ENCODE measurements around the gene GBF1. TPM values are rescaled to one million over a fixed set of nuclear protein-coding genes. Genes with fewer than 3 reads are reported as not detected.

GBF1 gene
- total and polyA plus RNA-seq, 12 donors = 20.7 to 60.5 (median 49.3) TPM

- Histone ChIP-seq H3K36me3 (peaks cover 0 to 34% (median 0%) of the 10 kb centered on the region in 9 donors), H3K27me3 (no peaks in the 10 kb centered on the region), H3K4me1 (peaks cover 7 to 55% (median 31%) of the 10 kb centered on the region in 9 donors), H3K9me3 (no peaks in the 10 kb centered on the region), H3K27ac (peak overlapping the region; percentile 91 to 98 (median 96)), H3K4me3 (peak overlapping the region; percentile 48 to 90 (median 69))
- intact Hi-C loops (cut with DNase I) = loop anchor here (2.0 to 10.0 kb wide), 11 partner anchors 28 to 228 kb away; partner anchors contain the start of genes ELOVL3 (in 4 of the 10) and C10orf95 (in 1 of the 10)
- ATAC-seq (peak in 3 of 8 donors; percentile 0 to 2 (median 1)), DNase-seq (no peak)
- WGBS, 2 donors = 1% methylated on average over 29 to 35 of the region's 35 CpGs
- TF ChIP-seq, protein P1, sequence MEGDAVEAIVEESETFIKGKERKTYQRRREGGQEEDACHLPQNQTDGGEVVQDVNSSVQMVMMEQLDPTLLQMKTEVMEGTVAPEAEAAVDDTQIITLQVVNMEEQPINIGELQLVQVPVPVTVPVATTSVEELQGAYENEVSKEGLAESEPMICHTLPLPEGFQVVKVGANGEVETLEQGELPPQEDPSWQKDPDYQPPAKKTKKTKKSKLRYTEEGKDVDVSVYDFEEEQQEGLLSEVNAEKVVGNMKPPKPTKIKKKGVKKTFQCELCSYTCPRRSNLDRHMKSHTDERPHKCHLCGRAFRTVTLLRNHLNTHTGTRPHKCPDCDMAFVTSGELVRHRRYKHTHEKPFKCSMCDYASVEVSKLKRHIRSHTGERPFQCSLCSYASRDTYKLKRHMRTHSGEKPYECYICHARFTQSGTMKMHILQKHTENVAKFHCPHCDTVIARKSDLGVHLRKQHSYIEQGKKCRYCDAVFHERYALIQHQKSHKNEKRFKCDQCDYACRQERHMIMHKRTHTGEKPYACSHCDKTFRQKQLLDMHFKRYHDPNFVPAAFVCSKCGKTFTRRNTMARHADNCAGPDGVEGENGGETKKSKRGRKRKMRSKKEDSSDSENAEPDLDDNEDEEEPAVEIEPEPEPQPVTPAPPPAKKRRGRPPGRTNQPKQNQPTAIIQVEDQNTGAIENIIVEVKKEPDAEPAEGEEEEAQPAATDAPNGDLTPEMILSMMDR (IDR thresholded peaks at IDR 0.05) = no peak
These were observed 149.6 kb downstream of the GBF1 start for GRCh38 chr10:102394801-102395399.

- intact Hi-C loops (cut with DNase I) = loop anchor here in 8 of 10 donors (2.0 to 10.0 kb wide), 10 partner anchors 27 to 228 kb away; partner anchors contain the start of genes ELOVL3 (in 4 of the 8) and C10orf95 (in 1 of the 8)
- Histone ChIP-seq H3K27ac (peak within 1 kb of the TSS; percentile 91 to 98 (median 96)), H3K27me3 (no peaks in the 10 kb centered on the region), H3K9me3 (no peaks in the 10 kb centered on the region), H3K4me1 (peaks cover 7 to 57% (median 36%) of the 10 kb centered on the region in 9 donors), H3K4me3 (peak within 1 kb of the TSS; percentile 48 to 90 (median 69)), H3K36me3 (peaks cover 0 to 41% (median 0%) of the 10 kb centered on the region in 9 donors)
- WGBS, 2 donors = 1 to 2% methylated on average over 41 to 42 of the region's 42 CpGs
- peak; percentile 87 to 90 for DNase-seq
- peak; percentile 65 to 87 (median 78) for ATAC-seq
- TF ChIP-seq, protein P1 (IDR thresholded peaks at IDR 0.05) = no peak
These were observed 150.3 kb downstream of the GBF1 start, which contains the start of gene NFKB2 for GRCh38 chr10:102395400-102396316. NFKB2 (plus strand) TSS chr10:102395705; CDS start chr10:102395960, 255 bp downstream.

DNA sequence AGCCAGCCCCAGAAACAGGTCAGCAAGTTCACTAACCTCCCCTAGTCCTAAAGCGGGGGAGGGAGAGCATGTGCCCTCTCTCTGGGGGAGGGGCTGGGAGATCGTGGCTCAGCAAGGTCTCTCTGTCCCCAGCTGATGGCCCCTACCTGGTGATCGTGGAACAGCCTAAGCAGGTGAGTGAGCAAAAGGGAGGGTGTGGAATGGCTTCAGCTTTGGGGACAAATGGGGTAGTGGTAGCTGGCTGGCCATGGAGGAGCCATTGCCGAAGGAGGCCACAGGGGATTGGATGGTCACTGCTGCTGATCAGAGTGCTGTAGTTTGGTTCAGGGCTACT lies 151.0 kb downstream of the GBF1 start:
- DNase-seq = no peak
- Histone ChIP-seq H3K9me3 (no peaks in the 10 kb centered on the region), H3K4me1 (peaks cover 7 to 57% (median 36%) of the 10 kb centered on the region in 9 donors), H3K4me3 (peak overlapping the region; percentile 48 to 90 (median 69)), H3K27me3 (no peaks in the 10 kb centered on the region), H3K27ac (peak overlapping the region in 8 of 10 donors; percentile 94 to 98 (median 96)), H3K36me3 (peaks cover 0 to 47% (median 3%) of the 10 kb centered on the region in 9 donors)
- TF ChIP-seq, protein P1 (IDR thresholded peaks at IDR 0.05) = no peak
- 56 to 69% methylated on average over 4 of the region's 4 CpGs for WGBS, 2 donors
- no peak for ATAC-seq
- intact Hi-C loops (cut with DNase I) = loop anchor here in 7 of 10 donors (5.0 to 10.0 kb wide), 6 partner anchors 59 to 229 kb away; partner anchors contain the start of genes ELOVL3 (in 4 of the 7) and C10orf95 (in 1 of the 7)

GRCh38 chr10:102396730-102397151 lies 151.4 kb downstream of the GBF1 start:
- Histone ChIP-seq H3K27ac (peak overlapping the region in 5 of 10 donors; percentile 94 to 98 (median 96)), H3K4me3 (peak overlapping the region in 7 of 10 donors; percentile 54 to 90 (median 66)), H3K9me3 (no peaks in the 10 kb centered on the region), H3K4me1 (peaks cover 7 to 57% (median 36%) of the 10 kb centered on the region in 9 donors), H3K27me3 (no peaks in the 10 kb centered on the region), H3K36me3 (peaks cover 0 to 52% (median 7%) of the 10 kb centered on the region in 9 donors)
- DNase-seq (no peak), ATAC-seq (no peak)
- 90 to 97% methylated on average over 12 of the region's 12 CpGs for WGBS, 2 donors
- intact Hi-C loops (cut with DNase I) = loop anchor here in 7 of 10 donors (5.0 to 10.0 kb wide), 6 partner anchors 58 to 229 kb away; partner anchors contain the start of genes ELOVL3 (in 4 of the 7) and C10orf95 (in 1 of the 7)
- TF ChIP-seq, protein P1 (IDR thresholded peaks at IDR 0.05) = no peak
